ENCODE data around the gene SDC4. TPM values are rescaled to one million over a fixed set of nuclear protein-coding genes. Genes with fewer than 3 reads are reported as not detected.

SDC4 gene
- polyA plus RNA-seq, 1 experiment: 147 TPM

- CTCF ChIA-PET: interaction anchor here (0.7 to 13.8 kb wide), 10 partner anchors 8 to 408 kb away, joined by 3 to 101 read pairs (median 10); partner anchors contain the start of gene SYS1
Observed at GRCh38 chr20:45372241-45372640, 24.0 kb upstream of the SDC4 start.

DNA sequence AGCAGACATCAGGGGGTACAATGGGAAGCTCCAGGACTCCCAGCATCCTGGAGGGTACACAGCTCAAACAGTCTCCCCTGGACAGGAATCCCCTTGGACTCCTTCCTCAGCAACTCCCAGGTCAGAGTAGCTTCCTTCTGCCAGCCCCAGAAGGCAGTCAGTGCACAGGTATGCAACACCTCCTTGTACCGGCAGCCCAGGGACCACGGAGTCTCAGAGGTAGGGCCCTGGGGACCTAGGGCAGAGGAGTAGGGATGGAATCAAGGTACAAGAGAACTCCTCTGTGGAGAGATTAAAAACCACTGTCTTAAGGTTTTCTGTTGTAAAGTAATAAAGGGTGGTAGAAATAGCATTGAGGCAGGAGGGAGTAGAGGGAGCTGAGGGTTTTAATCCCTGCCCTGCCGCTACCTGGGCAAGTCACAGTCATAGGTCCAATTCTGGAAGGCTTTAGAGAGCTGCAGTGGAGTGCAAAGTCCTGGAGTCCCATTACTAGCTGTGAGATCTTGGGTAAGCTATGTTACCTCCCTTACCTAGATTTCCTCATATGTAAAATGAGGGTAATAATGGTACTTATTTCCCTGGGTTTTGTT is 22.4 kb upstream of the SDC4 start:
- ChIA-PET CTCF (interaction anchor here (0.5 to 13.8 kb wide), 6 partner anchors 7 to 401 kb away, joined by 3 to 101 read pairs (median 4); partner anchors contain the start of gene SYS1), POLR2A (no interaction called here)
- TF ChIP-seq, protein P1, sequence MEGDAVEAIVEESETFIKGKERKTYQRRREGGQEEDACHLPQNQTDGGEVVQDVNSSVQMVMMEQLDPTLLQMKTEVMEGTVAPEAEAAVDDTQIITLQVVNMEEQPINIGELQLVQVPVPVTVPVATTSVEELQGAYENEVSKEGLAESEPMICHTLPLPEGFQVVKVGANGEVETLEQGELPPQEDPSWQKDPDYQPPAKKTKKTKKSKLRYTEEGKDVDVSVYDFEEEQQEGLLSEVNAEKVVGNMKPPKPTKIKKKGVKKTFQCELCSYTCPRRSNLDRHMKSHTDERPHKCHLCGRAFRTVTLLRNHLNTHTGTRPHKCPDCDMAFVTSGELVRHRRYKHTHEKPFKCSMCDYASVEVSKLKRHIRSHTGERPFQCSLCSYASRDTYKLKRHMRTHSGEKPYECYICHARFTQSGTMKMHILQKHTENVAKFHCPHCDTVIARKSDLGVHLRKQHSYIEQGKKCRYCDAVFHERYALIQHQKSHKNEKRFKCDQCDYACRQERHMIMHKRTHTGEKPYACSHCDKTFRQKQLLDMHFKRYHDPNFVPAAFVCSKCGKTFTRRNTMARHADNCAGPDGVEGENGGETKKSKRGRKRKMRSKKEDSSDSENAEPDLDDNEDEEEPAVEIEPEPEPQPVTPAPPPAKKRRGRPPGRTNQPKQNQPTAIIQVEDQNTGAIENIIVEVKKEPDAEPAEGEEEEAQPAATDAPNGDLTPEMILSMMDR (IDR thresholded peaks at IDR 0.05; ENCODE audit: insufficient read depth, low read depth, low read length): no peak
- H3K36me3 ChIP-seq (ENCODE audit: control insufficient read depth, insufficient read depth, low read length): peaks cover 16% of the 10 kb centered on the region
- no peaks in the 10 kb centered on the region for H3K27me3 ChIP-seq (ENCODE audit: control insufficient read depth, insufficient read depth, low read length)
- H3K4me3 ChIP-seq (ENCODE audit: low read depth, low read length): no peak overlapping the region
- no peak for DNase-seq (ENCODE audit: low read depth)

More at GRCh38 chr20:45372241-45372640, 24.0 kb upstream of the SDC4 start:
- TF ChIP-seq, protein P1 (IDR thresholded peaks at IDR 0.05; ENCODE audit: insufficient read depth, low read depth, low read length): no peak
- peaks cover 6% of the 10 kb centered on the region; the same call in 1 of the 2 replicates for H3K36me3 ChIP-seq (ENCODE audit: control insufficient read depth, insufficient read depth, low read length)
- no peak overlapping the region for H3K4me3 ChIP-seq (ENCODE audit: low read depth, low read length)
- H3K27me3 ChIP-seq (ENCODE audit: control insufficient read depth, insufficient read depth, low read length): no peaks in the 10 kb centered on the region
- POLR2A ChIA-PET: no interaction called here
- DNase-seq (ENCODE audit: low read depth): no peak

DNA sequence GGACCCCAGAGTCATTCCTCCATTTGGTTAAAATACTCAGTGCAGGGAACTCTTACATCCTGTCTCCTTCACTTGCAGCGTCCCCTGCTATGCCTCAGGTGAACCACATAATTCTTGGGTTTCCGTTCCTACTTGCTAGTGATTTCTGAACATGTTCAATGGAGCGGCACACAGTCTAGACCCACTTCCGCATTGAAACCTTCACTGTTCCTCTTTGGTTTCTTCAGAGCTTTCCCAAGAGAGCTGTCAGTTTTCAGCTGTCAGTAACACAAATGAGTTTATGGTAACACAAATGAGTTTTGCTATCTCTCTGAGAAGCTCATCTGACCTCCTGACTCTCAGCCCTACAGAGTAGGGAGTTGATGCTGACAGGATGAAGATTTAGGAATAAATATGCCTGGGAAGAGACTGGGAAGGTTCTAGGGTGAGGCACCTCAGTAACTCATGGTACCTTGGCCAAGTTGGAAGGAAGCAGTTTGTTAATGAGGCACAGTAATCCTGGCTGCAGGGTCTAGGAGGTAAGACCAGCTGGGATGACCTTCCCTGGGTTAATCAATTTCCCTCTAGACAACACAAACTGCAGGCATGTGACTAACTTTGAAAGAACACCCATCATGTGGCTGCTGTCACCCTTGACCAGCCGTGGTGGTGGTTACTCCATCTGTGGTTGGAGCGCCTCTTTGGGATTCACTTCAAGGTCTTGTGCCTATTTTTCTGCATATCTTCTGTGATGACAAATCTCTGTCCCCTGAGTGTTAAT is 20.2 kb upstream of the SDC4 start:
- H3K4me3 ChIP-seq (ENCODE audit: low read depth, low read length): no peak overlapping the region
- DNase-seq (ENCODE audit: low read depth): no peak
- POLR2A ChIA-PET: no interaction called here
- TF ChIP-seq, protein P1 (IDR thresholded peaks at IDR 0.05; ENCODE audit: insufficient read depth, low read depth, low read length): no peak
- CTCF ChIA-PET: interaction anchor here (1.3 to 13.8 kb wide), 2 partner anchors 54 to 68 kb away, joined by 4 to 101 read pairs; no protein-coding TSS in a partner anchor
- H3K27me3 ChIP-seq (ENCODE audit: control insufficient read depth, insufficient read depth, low read length): no peaks in the 10 kb centered on the region
- peaks cover 16% of the 10 kb centered on the region for H3K36me3 ChIP-seq (ENCODE audit: control insufficient read depth, insufficient read depth, low read length)

DNA sequence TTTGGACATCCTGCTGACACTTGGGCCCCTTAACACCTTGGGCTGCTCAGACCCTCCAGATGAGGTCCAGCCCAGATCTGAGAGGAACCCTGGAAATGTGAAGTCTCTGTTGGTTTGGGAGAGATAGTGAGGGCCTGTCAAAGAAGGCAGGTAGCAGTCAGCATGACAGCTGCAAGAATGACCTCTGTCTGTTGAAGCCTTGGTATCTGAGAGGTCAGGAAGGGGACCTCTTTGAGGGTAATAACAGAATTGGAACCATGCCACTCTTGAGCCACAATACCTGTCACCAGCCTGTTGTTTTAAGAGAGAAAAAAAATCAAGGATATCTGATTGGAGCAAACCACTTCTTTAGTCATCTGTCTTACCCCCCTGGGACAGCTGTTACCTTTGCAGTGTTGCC is 18.9 kb upstream of the SDC4 start:
- CTCF ChIA-PET: interaction anchor here (0.8 to 13.8 kb wide), 2 partner anchors 69 to 85 kb away, joined by 4 to 101 read pairs; no protein-coding TSS in a partner anchor
- peaks cover 16% of the 10 kb centered on the region for H3K36me3 ChIP-seq (ENCODE audit: control insufficient read depth, insufficient read depth, low read length)
- H3K27me3 ChIP-seq (ENCODE audit: control insufficient read depth, insufficient read depth, low read length): no peaks in the 10 kb centered on the region
- TF ChIP-seq, protein P1 (IDR thresholded peaks at IDR 0.05; ENCODE audit: insufficient read depth, low read depth, low read length): no peak
- POLR2A ChIA-PET: no interaction called here
- no peak for DNase-seq (ENCODE audit: low read depth)
- no peak overlapping the region for H3K4me3 ChIP-seq (ENCODE audit: low read depth, low read length)

- ChIA-PET CTCF (interaction anchor here (0.6 to 13.8 kb wide), 4 partner anchors 13 to 409 kb away, joined by 3 to 101 read pairs (median 3); no protein-coding TSS in a partner anchor), POLR2A (no interaction called here)
- TF ChIP-seq, protein P1 (IDR thresholded peaks at IDR 0.05; ENCODE audit: insufficient read depth, low read depth, low read length): no peak
- H3K4me3 ChIP-seq (ENCODE audit: low read depth, low read length): no peak overlapping the region
- H3K36me3 ChIP-seq (ENCODE audit: control insufficient read depth, insufficient read depth, low read length): peaks cover 16% of the 10 kb centered on the region
- DNase-seq (ENCODE audit: low read depth): no peak
- H3K27me3 ChIP-seq (ENCODE audit: control insufficient read depth, insufficient read depth, low read length): no peaks in the 10 kb centered on the region
Observed at GRCh38 chr20:45366631-45367030, 18.4 kb upstream of the SDC4 start.
